GM18907 (cell line): ENCODE results near the gene SPECC1.
"Not testable (repeated sequence)": the region's sequence is repeated elsewhere in the genome, so short reads cannot be mapped to it uniquely, and the experiment has no call there.

ENCODE experiments used
- ATAC-seq: cut with Tn5 transposase; IDR thresholded peaks from one replicate; pipeline ENCODE4 v1.9.1; 2021; ENCODE audit warnings: mild to moderate bottlenecking, moderate library complexity; ENCODE audit not compliant: unreplicated experiment

SPECC1 gene

DNA sequence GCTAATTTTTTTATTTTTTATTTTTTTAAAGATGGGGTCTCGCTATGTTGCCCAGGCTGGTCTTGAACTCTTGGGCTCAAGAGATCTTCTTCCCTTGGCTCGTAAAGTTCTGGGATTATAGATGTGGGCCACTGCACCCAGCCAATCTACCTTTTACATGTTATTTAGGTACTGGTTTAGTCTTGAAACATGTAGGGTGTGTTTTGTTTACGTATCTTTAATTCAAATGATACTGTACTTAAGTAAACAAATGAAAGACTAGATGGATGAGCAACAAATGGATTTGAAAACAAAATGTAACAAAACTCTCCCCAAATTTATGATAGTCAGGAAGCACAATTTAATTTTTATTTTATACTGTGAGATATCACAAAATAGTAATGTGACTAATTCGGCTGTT lies 250.5 kb downstream of the SPECC1 start:
- ATAC-seq: no peak

DNA sequence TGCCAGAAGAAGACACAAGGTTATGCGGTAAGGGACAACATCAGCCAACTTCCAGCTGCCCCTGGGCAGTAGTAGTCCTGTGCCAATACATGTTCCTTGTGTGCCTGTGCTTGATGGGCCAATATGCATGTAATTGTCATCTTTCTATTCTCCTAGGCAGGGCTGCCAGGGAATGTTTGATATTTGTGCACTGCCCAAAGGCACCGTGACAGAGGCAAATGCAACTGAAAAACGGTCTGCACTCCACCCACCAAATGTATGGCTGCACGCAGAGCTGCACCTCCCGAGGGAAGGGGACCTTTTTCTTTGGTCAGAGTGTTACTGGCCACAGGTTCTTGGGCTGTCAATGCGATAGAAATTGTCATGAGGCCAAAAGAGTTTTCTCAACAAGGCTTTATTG lies 251.1 kb downstream of the SPECC1 start:
- no peak for ATAC-seq

DNA sequence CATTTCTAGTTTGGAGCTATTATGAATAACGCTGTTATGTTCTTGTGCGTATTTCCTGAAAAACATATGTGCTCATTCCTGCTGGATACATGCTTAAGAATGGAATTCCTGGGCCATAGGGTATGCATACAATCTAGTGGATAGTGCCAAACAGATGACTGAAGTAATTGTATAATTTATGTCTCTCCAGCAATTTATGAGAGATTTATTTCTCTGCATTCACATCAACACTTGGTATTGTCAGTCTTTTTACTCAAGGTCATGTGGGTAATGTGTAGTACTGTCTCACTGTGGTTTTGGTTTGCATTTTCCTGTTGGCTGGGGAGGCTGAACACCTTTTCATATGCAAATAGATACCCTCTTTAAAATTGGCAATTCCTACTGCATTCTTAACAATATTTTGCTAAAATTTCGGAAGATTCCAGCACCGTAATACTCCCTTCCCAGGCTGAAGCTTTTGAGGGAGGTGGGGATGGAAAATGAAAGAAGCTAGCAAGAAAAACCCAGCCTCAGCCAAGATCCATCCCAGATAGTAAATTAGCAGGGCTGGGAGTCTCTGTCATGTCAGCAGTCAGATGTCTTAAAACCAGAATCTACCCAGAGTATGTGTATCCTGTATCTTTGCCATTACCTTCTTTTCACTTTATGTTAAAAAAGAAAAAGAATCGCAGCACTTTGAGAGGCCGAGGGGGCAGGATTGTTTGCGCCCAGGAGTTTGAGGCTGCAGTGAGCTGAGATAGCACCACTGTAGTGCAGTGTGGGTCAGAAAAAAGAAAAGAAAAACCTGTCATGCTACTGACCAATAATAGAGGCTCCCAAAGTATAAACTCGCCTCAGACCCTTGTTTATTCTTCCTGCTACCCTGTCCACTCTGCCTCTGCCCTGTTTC lies 253.3 kb downstream of the SPECC1 start:
- no peak for ATAC-seq

DNA sequence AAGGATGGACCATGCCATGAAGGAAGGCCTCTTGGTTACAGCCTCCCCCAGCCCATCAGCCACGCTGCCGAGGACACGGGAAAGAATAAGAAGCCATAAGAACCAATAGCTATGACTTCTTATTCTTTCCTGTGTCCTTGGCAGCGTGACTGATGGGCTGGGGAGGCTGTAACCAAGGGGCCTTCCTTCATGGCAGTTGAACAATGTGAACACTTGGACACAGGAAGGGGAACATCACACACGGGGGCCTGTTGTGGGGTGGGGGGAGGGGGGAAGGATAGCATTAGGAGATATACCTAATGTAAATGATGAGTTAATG lies 253.9 kb downstream of the SPECC1 start:
- ATAC-seq: not testable (repeated sequence)

DNA sequence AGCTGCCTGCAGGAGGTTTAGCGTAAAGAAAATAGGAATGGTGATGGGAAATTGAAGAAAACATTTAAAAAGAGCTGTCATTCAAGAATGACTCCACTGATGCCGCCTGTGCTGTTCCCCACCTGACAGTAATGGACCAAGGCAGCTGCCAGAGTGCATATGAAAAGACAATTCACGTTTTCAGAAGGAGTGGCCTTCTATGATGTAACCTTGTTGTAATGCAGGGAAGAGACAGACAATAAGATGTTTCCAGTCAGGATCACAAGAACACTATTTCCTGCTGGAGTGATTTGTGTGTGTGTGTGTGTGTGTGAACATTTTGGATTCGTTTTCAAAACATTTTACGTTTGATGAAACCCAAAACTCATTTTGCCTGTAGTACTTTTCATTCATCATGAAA lies 254.4 kb downstream of the SPECC1 start:
- no peak for ATAC-seq

DNA sequence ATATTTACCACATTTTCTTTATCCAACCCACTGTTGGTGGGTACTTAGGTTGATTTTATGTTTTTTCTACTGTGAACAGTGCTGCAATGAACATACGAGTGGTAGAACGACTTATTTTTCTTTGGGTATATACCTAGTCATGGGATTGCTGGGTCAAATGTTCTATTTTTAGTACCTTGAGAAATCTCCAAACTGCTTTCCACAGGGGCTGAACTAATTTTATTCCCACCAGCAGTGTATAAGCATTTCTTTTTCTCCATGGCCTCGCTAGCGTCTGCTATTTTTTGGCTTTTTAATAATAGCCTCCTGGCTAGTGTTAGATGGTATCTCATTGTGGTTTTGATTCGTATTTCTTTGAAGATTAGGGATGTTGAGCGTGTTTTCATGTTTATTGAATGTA lies 255.8 kb downstream of the SPECC1 start:
- no peak for ATAC-seq

DNA sequence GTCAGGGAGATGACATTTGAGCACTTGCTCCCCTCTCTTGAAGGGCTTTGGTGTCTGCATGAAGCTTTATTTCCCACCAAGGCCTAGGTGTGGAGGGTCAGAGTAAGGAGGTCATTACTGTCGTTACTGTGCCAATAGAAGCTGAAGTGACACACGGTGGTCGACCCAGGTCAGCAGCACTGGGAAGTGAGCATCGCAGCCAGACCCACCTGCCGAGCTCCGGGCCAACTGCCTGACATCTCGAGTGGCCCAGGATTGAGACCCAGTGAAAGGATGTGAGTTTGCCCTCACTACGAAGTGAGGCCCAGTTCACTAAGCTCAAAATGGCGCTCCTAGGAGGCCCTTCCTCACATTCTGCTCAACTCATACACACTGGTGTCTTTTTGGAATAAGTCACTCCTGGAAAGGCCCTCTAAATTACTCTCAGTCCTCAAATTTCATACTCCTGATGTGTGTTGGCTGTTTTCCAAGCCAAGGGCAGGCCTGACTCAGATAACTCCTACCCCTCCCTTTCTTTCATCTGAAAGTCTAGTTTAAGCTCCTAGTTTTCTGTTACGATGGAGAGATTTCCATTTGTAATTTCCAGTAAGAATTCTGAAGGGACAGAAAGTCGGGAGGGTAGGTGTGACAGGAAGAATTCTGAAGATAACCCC lies 257.8 kb downstream of the SPECC1 start:
- no peak for ATAC-seq

DNA sequence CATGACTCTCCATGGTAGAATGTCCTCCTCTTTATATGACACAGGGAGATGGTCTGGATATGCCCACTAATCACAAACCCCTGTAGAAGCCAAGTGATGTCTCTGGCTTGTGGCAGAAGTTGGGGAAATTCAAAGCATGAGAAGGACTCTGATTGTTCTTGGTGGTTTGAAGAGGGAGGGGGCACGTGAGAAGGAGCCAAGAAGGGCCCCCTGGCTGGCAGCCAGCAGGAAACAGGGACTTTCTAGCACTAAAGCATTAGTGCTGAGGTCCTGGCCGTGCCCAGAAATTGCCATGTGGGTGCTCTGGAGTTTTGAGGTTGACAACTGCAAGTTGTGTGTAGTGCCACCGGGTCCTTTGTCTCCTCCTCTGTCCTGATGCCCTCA lies 258.3 kb downstream of the SPECC1 start:
- ATAC-seq: no peak

DNA sequence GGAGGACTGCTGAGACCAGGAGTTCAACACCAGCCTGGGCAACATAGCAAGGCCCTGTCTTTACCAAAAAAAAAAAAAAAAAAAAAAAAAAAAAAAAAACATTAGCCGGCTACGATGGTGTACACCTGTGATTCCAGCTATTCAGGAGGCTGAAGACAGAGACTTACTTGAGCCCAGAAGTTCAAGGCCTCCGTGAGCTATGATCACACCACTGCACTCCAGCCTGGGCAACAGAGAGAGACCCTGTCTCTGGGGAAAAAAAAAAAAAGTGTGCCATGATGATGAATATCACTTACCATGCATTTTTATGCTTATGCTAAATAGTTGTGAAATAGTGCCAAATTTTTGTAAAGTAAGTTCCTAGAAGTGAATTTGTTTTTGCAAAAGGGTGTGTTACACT lies 261.2 kb downstream of the SPECC1 start:
- no peak for ATAC-seq

DNA sequence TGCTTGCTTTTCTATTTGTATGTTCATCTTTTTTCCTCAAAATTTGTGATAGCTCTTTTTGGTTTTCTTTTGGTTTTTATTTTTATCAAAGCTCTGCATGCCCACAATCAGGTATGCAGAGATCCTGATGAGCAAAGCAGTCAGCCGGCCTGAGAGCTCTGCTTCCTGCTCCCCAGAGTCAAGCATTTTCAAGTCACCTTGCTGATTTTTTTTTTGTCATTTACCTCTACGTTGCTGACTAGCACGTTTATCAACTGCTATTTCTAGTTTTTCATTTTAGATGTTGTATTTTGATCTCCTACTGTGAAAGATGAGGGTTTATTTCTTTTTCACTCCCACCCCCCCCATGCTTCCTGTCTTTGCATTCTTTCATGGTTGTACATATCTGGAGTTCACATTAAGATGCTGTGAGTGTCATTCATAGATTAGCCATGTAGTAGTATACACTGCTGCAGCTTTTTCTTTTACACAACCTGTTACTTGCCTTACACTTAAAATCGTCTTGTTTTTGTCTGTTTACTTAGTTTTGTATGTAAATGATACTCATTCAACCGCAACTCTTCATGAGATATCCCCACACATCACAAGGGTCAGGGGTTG lies 262.0 kb downstream of the SPECC1 start:
- no peak for ATAC-seq

DNA sequence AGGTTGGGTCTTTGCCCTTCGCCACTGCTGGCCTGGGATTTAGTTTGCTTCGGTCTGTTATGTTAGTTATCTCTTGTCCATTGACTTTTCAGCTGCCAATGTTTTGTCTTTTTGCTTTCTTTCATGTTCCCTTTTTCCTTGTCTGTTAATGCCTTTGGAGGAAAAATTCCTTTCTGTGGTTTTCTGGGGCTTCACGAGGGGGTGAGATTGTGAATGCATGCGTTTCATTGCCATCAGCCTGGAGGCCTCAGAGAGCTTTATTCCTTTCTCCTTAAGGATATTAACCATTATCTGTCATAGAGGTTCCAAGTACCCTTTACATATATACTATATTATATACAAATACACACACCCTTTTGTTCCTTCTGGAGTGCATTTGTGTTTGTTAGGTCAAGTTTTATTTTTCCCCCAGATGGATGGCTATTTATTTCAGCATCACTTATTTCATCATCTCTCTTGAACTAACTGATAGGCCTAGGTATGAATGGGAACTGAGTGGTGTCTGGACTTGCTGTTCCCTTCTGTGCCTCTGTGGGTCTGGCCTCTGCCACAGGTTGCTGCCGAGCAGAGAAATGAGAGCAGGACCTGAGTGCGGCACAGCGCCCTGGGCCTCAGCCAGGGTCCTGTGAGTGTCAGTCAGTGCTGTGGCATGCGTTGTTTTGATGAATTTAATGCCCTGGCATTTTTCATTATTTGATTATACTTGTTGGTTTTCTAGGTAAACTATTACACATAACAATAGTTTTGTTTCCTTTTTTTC lies 264.8 kb downstream of the SPECC1 start:
- no peak for ATAC-seq

DNA sequence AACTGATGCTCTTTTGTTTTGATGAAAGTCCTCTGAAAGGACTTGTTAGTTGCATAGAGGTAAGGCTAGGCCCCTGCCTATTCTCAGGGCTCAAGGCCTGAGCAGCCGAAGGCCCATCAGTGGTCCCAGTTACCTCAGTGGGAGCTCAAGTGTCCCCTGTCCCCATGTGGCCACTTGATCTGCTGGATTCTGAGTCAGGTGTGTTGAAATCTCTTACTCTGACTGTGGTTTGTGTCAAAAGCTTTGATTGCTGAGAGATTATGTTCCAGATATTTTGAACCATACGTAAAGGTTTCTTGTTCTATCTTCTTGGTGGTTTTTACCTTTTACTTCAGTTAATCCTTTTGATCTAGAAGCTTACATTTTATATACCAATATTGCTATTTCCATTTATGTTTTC lies 266.5 kb downstream of the SPECC1 start:
- no peak for ATAC-seq

DNA sequence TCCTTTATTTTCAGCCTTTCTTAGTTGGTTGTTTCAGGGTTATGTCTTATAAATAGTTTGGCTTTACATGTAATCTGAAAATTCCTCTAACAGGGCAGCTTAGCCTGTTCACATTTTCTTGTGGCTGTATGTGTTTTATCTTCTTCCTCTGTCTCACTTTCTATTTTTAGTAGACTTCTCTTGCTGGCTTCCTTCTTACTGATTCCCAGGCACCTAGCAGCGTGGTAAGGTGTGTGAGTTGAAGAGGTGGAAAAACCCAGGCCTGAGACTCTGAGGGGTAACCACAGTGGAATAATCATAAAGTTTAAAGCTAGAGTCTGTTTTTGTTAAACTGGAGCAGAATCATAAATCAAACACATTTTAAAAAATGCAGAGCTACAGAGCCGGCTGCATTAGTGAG lies 267.3 kb downstream of the SPECC1 start:
- ATAC-seq: no peak

DNA sequence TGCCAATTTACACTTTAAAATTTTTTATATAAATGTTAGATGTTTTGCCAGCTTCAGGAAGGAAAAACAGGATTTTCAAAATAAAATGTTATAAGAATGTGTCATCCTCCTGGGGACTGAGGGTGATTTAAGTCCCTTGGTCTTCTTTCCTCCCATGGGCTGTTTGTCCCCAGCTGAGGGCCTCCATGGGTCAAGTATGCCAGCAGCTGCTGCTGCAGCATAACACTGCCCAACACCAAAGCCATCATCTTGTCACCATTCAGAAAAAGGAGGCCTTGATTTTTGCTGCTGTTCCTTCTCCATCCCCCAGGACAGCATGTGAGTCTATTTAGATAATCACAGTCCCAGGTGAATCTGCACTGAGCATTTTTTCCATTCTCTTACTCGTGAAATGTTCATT lies 269.6 kb downstream of the SPECC1 start:
- no peak for ATAC-seq

DNA sequence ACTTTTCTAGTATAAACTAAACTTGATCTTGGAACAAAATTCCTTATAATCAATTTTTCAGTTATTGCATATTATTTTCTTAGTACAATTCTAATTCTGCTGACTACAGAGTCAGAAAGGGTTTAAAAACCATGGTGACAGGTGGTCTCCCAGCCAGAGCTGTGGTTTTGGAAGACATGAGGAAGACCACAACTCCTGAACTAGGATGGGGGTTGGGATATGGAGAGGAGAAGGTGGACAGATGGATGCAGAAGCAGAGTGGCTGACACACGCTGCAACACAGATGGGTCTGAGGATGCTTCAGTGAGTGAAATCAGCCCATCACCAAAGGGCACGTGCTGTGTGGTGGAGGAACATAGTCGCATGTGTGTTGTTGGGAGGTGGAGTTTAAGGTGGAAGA lies 270.5 kb downstream of the SPECC1 start:
- ATAC-seq: no peak

DNA sequence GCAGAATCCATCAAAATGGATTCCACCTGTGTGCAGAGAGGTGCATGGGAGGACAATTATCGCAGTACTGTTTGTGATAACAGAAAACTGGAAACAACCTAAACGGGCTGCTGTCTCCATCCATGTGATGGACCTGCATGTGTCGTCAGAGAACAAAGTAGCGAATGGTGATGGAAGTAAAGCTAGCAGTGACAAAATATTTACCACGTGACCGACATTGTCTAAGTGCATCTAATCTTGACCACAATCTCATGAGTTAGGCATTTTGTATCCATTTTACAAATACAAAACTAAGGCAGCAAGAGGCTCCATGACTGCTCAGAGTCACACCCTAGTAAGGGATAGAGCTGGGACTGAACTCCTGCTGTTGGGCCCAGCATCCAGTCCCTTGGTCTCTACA lies 270.9 kb downstream of the SPECC1 start:
- no peak for ATAC-seq

DNA sequence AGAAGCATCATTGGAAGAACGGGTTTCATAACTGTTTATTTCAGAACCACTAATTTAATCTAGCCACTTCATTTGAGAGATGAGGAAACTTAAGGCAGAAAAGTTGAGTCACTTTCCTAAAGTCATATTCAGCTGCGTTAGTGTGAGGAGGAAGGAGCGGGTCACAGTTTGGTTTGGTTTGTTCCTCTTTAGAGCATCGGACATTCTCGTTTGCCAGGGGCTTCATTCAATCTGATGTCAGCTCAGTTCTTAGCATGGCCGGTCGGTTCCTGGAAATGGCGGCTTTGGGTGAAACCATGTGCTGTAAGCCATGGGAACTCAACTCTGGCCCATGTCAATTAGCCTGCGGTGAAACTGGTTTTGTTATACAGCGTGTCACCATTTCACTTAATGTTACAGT lies 271.7 kb downstream of the SPECC1 start:
- no peak for ATAC-seq

DNA sequence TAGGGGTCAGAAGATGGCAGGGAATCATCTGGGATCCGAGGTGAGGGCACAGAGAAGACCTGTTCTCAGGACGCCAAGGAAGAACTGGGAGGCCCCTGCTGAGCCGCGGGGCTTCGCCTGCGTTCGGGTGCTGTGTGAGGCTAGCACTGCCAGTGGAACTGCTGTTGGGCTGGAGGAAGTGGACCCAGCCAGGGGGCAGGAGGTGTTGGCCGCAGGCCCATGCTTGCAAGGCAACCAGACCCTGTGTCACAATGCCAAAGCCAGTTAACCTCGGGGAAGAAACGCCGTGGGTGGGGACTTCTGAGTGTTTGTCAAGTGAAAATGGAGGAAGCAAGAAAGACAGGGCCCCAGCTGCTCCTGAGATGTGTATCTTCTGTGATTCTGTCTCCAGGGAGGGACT lies 272.7 kb downstream of the SPECC1 start:
- ATAC-seq: no peak

DNA sequence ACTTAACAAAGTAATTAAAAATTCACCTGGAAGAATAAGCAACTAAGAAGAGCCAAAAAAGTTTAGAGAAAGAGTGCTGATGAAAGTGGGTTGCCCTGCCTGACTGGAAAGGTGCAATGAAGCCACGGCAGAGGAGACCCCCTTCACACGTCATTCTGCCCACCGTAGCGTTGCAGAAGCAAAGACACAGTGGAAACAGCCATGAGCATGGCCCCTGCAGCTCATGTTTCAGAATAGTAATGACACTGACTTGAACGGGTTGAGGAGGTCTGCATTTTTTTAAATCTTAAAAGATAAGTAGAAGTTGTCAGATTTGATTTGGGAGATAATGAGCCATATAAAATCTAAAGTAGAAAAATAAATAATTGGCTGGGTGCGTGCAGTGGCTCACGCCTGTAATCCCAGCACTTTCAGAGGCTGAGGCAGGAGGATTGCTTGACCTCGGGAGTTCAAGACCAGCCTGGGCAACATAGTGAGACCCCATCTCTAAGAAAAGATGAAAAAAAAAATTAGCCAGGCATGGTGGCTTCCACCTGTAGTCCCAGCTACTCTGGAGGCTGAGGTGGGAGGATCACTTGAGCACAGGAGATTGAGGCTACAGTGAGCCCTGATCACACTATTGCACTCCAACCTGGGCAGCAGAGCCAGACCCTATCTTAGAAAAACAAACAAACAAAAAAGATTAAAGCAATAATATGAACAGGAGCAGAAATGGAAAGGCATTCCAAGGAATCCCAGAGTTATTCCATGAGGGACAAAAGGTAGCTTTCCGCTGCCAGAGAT lies 273.6 kb downstream of the SPECC1 start:
- ATAC-seq: no peak

DNA sequence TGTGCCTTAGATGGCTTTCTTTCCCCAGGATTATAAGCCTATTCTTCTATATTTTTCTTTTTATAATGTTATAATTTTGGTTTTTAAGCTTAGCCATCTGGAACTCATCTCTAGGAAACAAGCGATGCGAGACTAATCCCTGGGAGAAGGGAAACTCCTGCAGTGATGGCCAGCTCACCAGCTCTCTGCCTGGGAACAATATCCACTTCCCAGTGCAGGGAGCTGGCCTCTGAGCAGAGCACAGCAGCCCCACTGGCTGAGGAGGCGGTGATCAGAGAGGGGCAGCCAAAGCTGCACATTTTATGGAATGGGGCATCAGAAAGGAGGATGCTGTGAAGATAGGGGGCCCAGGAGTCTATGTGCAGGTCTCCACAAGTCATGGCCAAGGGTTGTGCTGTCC lies 274.9 kb downstream of the SPECC1 start:
- ATAC-seq: no peak
